H1 (cell line): ENCODE results near the gene AUH.

Source experiments
- CTCF ChIP-seq, 3 experiments: IDR thresholded peaks; 1 replicate in 2 of 3; 2 replicates in 1 of 3; pipeline versions ENCODE4 v1.5.1 to v1.6.1; 2011; ENCODE audit warnings: low read length in 3 of 3, mild to moderate bottlenecking in 3 of 3, inconsistent platforms in 2 of 3, low read depth in 1 of 3, moderate library complexity in 1 of 3; ENCODE audit not compliant: insufficient read depth in 1 of 3; ENCODE audit errors: control extremely low read depth in 1 of 3
- EP300 ChIP-seq, 2 experiments: IDR thresholded peaks; 1 replicate in 1 of 2; 2 replicates in 1 of 2; pipeline ENCODE4 v1.6.1; 2011 to 2012; ENCODE audit warnings: low read depth in 2 of 2, low read length in 2 of 2, mild to moderate bottlenecking in 2 of 2, borderline replicate concordance in 1 of 2, inconsistent platforms in 1 of 2, moderate library complexity in 1 of 2
- HDAC2 ChIP-seq, 2 experiments: fragments of 300-600 bp in 1 of 2; sonication (generic) in 1 of 2; IDR thresholded peaks; 2 replicates each; pipeline ENCODE4 v1.6.1; 2011 to 2012; ENCODE audit warnings: low read depth in 2 of 2, low read length in 2 of 2, mild to moderate bottlenecking in 2 of 2, moderate library complexity in 2 of 2, borderline replicate concordance in 1 of 2, inconsistent platforms in 1 of 2
- KDM1A ChIP-seq: fragments of 200-600, 300-600 bp; sonication (generic); IDR thresholded peaks from 2 replicates; pipeline ENCODE4 v1.7.1; 2016; ENCODE audit warnings: mild to moderate bottlenecking, low read length, borderline replicate concordance
- KDM5A ChIP-seq: fragments of 200-600 bp; IDR thresholded peaks from 2 replicates; pipeline ENCODE4 v1.7.1; 2012; ENCODE audit warnings: mild to moderate bottlenecking, low read length, inconsistent platforms, mixed read lengths
- NRF1 ChIP-seq: IDR thresholded peaks from 2 replicates; pipeline ENCODE4 v1.6.1; 2011; ENCODE audit warnings: mild to moderate bottlenecking, low read depth, low read length, improper control_type of control experiment
- POLR2A ChIP-seq, 2 experiments: IDR thresholded peaks; 1 replicate in 1 of 2; 2 replicates in 1 of 2; pipeline ENCODE4 v1.6.1; 2011; ENCODE audit warnings: low read depth in 2 of 2, low read length in 2 of 2, mild to moderate bottlenecking in 2 of 2; ENCODE audit errors: control extremely low read depth in 1 of 2
- POLR2AphosphoS5 ChIP-seq: IDR thresholded peaks from 2 replicates; pipeline ENCODE4 v1.6.1; 2011; ENCODE audit warnings: low read depth, low read length
- POU5F1 ChIP-seq: IDR thresholded peaks from 2 replicates; pipeline ENCODE4 v1.6.1; 2011; ENCODE audit warnings: low read depth, mild to moderate bottlenecking, low read length, moderate library complexity
- RAD21 ChIP-seq, 2 experiments: IDR thresholded peaks in 1 of 2; conservative IDR thresholded peaks in 1 of 2; 2 replicates each; pipeline ENCODE4 v1.6.1; 2011; ENCODE audit warnings: low read depth in 2 of 2, low read length in 2 of 2, improper control_type of control experiment in 1 of 2, inconsistent platforms in 1 of 2, mild to moderate bottlenecking in 1 of 2, moderate library complexity in 1 of 2
- SIN3A ChIP-seq, 2 experiments: IDR thresholded peaks in 1 of 2; conservative IDR thresholded peaks in 1 of 2; 2 replicates each; pipeline ENCODE4 v1.6.1; 2011 to 2012; ENCODE audit warnings: low read length in 2 of 2, improper control_type of control experiment in 1 of 2, low read depth in 1 of 2, mild to moderate bottlenecking in 1 of 2
- SP1 ChIP-seq: IDR thresholded peaks from 2 replicates; pipeline ENCODE4 v1.6.1; 2011; ENCODE audit warnings: low read depth, low read length
- TBP ChIP-seq: IDR thresholded peaks from 2 replicates; pipeline ENCODE4 v1.6.1; 2011; ENCODE audit warnings: low read depth, low read length, improper control_type of control experiment
- YY1 ChIP-seq: IDR thresholded peaks from 2 replicates; pipeline ENCODE4 v1.6.1; 2011; ENCODE audit warnings: low read depth, mild to moderate bottlenecking, low read length

DNA sequence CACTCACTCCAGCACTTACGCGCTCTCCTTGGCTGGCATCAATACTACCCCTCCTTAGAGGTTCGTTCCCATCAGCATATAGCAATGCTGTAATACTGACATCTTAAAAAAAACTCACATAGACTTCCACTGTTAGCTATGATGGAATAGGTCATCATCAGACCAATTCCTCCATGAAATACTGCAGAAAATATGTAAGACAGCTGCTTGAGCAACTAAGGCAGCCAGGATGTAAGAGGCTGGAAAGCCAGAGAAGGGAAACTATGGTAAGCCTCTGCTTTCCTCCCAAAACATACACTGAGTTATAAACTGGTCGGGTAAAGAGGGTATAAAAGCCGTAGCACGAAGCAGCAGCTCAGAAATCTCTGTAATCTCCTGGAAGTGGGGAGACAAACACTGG is 33.5 kb downstream of the AUH start:
- TF ChIP-seq KDM5A (no peak), POLR2AphosphoS5 (no peak), RAD21 (IDR thresholded peaks at IDR 0.05 in 1 of 2, conservative IDR thresholded peaks at IDR 0.05 in 1 of 2; ENCODE audit: low read depth in 2 of 2, low read length in 2 of 2) (no peak), NRF1 (no peak), CTCF (IDR thresholded peaks at IDR 0.05; ENCODE audit: control extremely low read depth in 1 of 3, insufficient read depth in 1 of 3, low read depth in 1 of 3, low read length in 3 of 3) (no peak), TBP (no peak), POU5F1 (no peak), YY1 (no peak), SP1 (no peak), HDAC2 (IDR thresholded peaks at IDR 0.05; ENCODE audit: borderline replicate concordance in 1 of 2, low read depth in 2 of 2, low read length in 2 of 2) (no peak), SIN3A (conservative IDR thresholded peaks at IDR 0.05 in 1 of 2, IDR thresholded peaks at IDR 0.05 in 1 of 2; ENCODE audit: low read depth in 1 of 2, low read length in 2 of 2) (no peak), KDM1A (no peak), EP300 (IDR thresholded peaks at IDR 0.05; ENCODE audit: borderline replicate concordance in 1 of 2, low read depth in 2 of 2, low read length in 2 of 2) (no peak), POLR2A (IDR thresholded peaks at IDR 0.05; ENCODE audit: control extremely low read depth in 1 of 2, low read depth in 2 of 2, low read length in 2 of 2) (no peak)
